Measurements from ENCODE around the gene PPIB. TPM values are rescaled to one million over a fixed set of nuclear protein-coding genes. Genes with fewer than 3 reads are reported as not detected.

Gene PPIB
- polyA plus RNA-seq, 2 of the 4 experiments (the other 2 are of a cell fraction): 676 to 807 TPM

- DNase-seq (ENCODE audit: low read depth in 1 of 2, low spot score in 1 of 2): no peak
- peaks cover 23% of the 10 kb centered on the region for H3K4me1 ChIP-seq
- ATAC-seq: no peak
- no peaks in the 10 kb centered on the region for H3K9me3 ChIP-seq
- FAIRE-seq: no peak
- CTCF ChIA-PET: interaction anchor here (1.4 kb wide), 1 partner anchor 27 kb away, joined by 4 read pairs; no protein-coding TSS in a partner anchor
- TF ChIP-seq EHMT2 (IDR thresholded peaks at IDR 0.05; ENCODE audit: low read depth) (no peak), POLR2A (IDR thresholded peaks at IDR 0.05; ENCODE audit: low read length) (no peak), CTCF (IDR thresholded peaks at IDR 0.05) (no peak), HOXB13 (CRISPR knock-in tag; IDR thresholded peaks at IDR 0.05; ENCODE audit: low read depth) (no peak), HMGXB4 (CRISPR knock-in tag; IDR thresholded peaks at IDR 0.05; ENCODE audit: borderline replicate concordance) (no peak), ELK1 (IDR thresholded peaks at IDR 0.05; ENCODE audit: low read depth, low read length) (no peak), EP300 (IDR thresholded peaks at IDR 0.05) (no peak), CEBPB (IDR thresholded peaks at IDR 0.05) (no peak)
- H3K27ac ChIP-seq: no peak overlapping the region
- H3K4me3 ChIP-seq: no peak overlapping the region
- no peak overlapping the region for H3K4me2 ChIP-seq
- WGBS (ENCODE audit: missing lambda C conversion rate): 91% methylated on average over 1 of the region's 1 CpG
- POLR2A ChIA-PET: no interaction called here
These were observed 5.2 kb downstream of the PPIB start for GRCh38 chr15:64157599-64158125.

- ChIA-PET CTCF (interaction anchor here (1.0 to 5.2 kb wide), 2 partner anchors 7 to 547 kb away, joined by 3 to 69 read pairs; partner anchors contain the start of gene PPIB), POLR2A (no interaction called here)
- FAIRE-seq (no peak), DNase-seq (ENCODE audit: low read depth in 1 of 2, low spot score in 1 of 2) (no peak), ATAC-seq (no peak)
- Histone ChIP-seq H3K9me3 (no peaks in the 10 kb centered on the region), H3K4me2 (no peak overlapping the region), H3K27ac (no peak overlapping the region), H3K4me1 (peaks cover 27% of the 10 kb centered on the region), H3K4me3 (no peak overlapping the region)
- TF ChIP-seq CHD2 (IDR thresholded peaks at IDR 0.05; ENCODE audit: low read length, partially characterized antibody) (no peak), JUNB (IDR thresholded peaks at IDR 0.05) (no peak), PHF8 (IDR thresholded peaks at IDR 0.05; ENCODE audit: borderline replicate concordance, low read depth) (no peak), TFCP2L1 (CRISPR knock-in tag; IDR thresholded peaks at IDR 0.05) (no peak), POLR2AphosphoS2 (conservative IDR thresholded peaks at IDR 0.05; ENCODE audit: low read length) (no peak), BHLHE40 (IDR thresholded peaks at IDR 0.05; ENCODE audit: low read depth, low read length) (no peak), HOXB13 (CRISPR knock-in tag; IDR thresholded peaks at IDR 0.05; ENCODE audit: low read depth) (no peak), ZNF302 (CRISPR knock-in tag; IDR thresholded peaks at IDR 0.05) (no peak), JUN (IDR thresholded peaks at IDR 0.05) (no peak), RARB (CRISPR knock-in tag; IDR thresholded peaks at IDR 0.05) (no peak), MAFK (IDR thresholded peaks at IDR 0.05; ENCODE audit: partially characterized antibody) (no peak), REST (IDR thresholded peaks at IDR 0.05) (no peak), HES2 (IDR thresholded peaks at IDR 0.05) (no peak), MAX (IDR thresholded peaks at IDR 0.05) (no peak)
- WGBS (ENCODE audit: missing lambda C conversion rate): 95% methylated on average over 16 of the region's 16 CpGs
These were observed 6.0 kb downstream of the PPIB start for GRCh38 chr15:64156652-64157331.
